NCI-H2029 (cell line): ENCODE measurements around the gene PRDM16.

Experiments used
- DNase-seq: peaks from one replicate; lab custom pipeline; 2025; lab: John Stamatoyannopoulos, UW

The PRDM16 gene

DNA sequence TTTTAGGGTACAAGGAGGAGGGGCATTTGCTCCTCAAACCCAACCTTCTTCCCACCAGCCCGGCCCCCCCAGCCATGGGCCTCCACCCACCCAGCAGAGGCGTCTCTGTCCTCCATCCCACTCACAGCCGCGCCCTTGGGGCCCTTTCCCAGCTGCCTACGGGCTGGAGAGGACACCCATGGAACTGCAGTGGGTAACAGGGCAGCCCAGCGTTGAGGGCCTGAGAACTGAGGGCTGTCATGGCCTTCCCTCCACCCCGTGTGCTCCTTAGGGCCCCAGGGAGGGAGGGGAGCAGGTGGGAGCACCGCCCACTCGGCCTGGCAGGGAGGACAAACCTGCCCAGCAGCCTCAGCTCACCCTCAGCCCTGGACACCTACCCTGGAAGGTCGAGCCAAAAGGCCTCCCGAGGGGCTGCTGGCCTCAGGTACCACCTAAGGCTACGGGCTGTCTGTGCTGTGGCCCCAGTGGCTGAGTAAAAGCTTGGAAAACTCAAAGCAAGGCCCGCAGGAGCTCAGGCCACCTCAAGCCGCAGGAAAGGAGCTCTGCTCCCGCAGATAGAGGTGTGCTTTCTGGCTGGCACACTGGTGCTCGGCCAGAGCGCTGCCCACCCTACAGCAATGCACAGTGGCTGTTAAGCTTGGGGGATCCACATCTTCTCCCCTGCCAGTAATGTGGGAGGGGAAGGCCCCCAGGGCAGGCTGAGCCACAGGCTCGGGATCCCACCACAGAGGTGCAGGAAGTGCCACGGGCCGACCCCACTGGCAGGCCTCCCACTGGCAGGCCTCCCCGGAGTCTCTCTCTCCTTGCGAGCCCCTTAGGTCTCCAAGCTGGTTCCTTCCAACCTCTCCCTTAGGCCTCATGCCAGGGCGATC, 383.2 kb downstream of the PRDM16 start:
- DNase-seq, result no peak

DNA sequence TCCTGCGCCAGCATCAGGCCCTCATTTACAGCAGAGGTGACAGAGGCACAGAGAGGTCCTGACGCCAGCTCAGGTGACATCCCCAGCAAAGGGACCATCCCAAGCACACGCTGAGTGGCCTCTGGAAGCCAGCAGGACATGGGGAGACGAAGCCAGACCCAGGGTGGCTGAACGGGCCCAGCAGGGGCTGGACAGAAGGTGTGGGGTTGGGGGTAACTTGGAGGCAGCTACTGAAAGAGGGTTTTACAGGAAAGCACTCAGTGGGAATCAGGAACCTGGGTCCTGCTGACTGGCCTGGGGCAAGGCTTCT, 383.8 kb downstream of the PRDM16 start:
- no peak for DNase-seq

DNA sequence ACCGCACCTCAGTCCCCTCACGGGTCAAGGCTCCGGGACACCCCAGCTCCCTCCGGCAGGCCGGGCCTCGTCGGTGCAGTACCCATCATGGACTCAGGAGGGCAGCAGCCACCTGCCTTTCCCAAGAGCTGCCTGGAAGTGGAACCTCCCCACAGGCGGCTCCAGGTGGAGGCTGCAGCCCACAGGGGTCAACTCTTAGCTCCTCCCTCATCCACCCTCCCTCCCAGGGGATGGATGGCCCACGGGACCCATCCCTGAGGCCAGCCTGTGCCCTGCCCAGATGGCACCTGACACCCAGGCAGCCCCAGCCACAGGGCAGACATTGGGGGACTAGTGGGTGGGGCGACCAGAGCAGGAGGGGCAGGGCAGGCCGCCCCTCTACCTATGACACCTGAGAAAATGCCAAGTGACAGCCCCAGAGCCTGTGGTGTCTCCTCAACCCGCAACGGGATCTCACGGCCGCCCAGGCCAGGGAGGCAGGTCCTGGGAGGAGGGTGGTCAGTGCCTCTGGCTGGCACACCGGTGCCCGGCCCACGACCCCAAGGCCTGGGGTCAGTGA, 384.3 kb downstream of the PRDM16 start:
- no peak for DNase-seq

DNA sequence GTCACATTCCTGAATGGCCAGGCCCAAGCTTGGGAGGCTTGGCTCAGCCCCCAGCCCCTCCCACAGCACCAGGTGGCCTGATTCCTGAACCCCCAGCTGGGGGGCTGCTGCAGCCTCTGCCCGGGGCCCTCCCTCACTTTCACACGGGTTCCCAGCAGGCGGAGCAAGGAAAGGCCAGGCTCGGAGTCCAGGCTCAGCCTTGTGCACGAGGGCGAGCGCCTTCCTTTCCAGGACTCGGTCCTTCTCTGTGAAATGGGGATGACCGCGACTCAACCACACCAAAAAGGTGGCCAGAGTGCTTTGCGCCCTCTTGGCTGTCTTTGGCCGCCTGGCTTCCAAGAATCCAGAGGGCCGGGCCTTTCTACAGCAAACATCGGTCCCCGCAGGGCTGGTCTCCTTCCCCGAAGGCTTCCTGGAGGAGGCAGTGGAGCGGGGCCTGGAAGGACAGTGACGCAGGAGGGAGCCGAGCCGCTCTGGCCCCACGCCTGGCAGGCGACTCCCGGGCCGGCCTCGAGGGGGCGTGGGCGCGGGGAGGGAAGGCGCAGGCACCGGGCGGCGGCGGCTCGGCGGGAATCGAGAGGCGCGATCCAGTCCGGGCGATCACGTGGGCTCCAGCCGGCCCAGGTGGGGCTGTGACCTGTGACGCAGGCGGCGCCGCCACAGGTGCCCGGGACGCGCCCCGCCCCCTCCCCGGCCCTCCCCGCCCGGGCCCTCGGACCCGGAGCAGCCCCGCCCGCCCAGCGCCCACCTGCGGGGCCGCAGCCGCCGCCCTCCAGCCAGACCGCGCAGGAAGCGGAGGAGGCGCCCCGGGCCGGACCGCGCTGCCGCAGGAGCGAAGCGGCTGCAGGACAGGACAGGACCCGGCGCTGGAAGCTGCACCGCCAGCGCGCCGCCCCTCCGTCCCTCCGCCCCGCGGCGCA, 385.1 kb downstream of the PRDM16 start, which contains the start of gene ARHGEF16:
TSS of gene ARHGEF16 (plus strand) at position 775 of the 920 bp plus-strand sequence. CDS start 8,420 bp downstream, outside the sequence.
- no peak for DNase-seq

DNA sequence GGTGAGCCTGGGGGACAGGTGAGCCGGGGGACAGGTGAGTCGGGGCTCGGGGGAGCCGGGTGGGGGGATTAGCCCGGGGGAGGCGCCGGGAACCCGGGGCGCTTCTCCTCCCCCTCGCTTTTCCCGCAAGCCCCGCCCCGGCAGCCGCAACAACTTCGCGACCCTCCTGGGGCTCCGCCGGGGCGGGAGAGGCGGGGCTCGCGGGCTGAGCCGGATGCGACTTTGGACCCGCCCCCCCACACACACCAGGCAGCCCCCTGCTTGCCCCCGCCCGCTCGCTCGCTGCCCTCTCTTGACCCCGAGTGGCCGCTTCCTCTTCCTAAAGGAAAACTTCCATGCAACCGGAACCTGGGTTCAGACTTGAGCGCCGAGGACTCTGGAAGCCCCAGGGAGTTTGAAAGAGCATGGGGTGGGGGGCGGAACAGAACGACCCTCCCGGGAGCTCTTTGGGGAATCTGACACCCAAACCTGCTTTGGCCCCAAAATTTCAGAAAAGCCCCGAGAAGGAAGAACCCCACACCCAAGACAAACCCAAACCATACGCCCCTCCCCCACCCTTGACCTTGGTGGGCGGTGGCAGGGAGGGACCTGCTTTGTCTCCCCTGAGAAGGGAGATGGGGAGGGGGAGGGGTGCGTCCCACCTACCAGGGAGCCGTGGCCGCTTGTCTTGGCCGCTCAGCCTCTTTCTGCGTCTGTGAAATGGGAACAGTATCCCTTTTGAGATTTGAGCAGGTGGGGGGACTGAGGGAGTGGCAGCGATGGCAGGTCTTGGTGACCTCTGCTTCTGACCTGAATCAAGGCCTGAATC, 386.0 kb downstream of the PRDM16 start:
- DNase-seq, result no peak

DNA sequence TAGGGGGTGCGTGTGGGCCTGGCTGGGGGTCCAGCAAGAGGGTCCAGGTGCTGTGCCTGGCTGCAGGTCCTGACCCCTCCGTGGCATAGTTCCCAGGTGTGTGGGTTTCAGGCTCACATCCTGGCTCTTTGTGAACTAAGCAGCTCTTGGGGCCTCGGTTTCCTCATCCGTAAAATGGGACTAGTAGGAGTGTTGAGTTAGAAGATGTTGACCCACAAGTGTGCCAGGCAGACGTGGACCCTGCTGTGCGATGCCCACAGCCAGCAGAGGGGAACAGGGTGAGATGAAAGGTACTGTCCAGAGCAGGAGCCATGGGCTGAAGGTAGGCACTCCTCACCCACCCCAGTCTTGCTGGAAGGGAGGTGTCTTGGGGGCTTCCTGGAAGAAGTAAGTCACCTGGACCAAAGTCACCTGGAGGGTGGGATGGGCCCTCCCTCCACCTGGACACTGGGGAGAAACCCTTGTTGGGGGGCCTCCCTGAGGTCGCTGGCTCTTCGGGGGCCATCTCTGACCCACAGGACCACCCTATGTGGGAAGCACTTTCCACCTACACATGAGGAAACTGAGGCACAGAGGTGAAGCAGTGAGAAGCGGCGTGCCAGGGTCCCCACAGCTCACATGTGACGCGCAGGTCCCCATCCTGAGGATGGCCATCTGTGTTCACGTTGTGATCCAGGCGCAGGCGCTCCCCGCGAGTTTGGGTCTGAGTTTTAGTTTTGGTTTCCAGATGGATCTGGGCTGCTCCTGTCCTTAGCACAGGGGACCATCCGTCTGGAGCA, 386.9 kb downstream of the PRDM16 start:
- no peak for DNase-seq

DNA sequence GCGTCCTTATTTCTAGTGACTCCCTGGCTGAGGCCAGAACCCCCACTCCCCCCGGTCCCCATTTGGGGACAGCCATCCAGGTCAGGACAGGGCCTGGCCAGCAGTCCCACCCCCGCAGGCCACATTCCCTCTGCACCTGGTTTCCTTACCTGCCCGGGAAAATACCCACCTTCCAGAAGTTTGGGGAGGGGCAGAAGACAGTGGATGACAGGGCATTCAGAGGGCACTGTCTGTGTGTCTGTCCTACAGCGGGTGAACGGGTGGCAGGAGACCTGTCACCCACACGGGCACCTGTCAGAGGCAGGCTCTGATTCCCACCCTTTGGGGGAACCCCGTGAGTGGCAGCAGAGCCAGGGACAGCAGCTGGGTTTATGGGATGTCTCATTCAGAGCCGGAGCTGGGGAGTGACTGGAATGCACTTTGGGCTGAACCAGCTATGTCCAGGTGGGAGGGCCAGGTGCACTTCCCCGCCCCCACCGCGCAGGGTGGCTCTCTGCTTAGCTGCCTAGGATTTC, 387.5 kb downstream of the PRDM16 start:
- no peak for DNase-seq

DNA sequence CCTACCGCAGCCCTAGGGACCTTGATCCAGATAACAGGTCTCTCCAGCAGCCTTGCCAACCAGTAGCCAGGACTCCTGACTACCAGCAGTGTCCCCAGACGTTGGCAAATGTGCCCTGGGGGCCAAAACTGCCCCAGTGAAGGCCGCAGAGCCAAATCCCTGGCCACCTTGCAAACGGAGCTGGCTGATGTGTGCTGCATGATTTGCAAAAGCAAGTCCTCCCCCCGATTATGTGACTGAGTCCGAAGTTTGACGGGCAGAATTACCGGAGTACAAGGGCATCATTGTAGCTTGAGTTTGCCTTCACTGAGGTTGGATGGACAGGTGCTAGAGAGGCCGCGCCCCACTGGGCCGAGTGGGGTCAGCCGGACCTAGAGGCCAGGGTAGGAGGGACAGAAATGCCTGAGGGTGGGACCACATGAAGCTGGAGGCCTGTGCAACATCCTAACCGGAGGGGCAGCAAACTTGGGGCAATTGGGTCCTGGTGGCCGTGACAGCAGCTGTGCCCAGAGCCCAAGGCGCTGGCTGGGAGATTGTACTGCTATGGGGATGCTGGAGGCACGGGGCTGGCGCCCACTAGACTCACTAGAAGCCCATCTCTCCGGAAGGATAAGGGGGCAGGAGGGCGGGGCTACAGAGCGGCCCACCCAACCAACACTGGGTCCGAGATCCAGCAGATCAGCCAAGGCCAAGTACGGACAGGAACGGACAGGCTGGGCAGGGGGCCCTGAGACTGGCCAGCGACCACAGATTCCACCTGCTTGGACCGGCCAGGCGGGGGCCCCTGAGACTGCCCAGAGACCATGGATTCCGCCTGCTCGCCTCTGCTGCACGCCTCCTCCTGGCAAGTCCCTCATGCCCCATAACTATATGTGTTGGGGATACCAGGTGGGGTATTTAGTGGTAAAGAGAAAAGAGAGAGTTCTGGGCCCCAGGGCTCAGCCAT, 388.2 kb downstream of the PRDM16 start:
- no peak for DNase-seq

DNA sequence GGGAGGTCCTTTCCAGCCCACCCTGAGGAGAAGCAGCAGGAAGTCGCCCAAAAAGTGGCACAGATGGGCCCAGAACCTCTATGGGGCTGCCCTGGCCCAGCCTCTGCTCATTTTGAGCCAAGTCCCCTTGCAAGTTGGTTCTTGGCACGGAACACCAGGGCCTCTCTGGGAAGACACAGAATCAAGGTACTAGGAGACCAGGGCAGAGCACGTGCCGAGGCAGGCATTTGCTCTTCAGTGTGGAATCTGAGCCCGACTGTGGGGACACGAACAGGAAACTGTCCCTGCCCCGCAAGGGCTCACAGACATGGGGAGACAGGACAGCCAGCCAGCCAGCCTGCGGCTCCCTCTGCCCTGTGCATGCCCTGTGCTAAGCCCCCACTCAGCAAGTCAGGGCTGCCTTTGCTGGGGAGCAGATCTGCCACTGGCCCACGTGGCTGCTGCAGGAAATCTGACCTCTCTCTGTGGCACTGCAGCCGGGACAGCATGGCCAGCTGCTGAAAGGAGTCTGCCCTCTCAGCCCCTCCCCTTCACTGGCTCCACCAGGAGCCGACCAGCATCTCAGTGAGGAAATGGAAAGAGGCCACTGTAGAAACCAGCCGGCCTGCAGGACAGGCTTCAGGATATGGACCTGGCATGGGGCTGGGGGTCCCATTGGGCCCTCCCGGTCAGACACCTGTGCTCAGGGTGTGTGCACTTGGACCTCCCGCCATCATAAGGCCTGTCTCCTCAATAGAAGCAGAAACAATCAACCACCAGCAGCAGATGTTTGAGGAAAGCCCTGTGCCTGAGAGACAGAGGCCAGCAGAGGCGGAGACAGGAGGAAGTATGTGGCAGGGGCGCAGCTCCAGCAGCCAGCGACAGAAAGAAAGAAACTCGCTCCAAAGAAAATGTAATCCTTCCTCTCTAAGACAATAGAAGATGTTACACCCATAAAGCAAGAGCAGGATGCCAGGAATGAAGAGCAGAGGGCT, 389.2 kb downstream of the PRDM16 start:
- no peak for DNase-seq

DNA sequence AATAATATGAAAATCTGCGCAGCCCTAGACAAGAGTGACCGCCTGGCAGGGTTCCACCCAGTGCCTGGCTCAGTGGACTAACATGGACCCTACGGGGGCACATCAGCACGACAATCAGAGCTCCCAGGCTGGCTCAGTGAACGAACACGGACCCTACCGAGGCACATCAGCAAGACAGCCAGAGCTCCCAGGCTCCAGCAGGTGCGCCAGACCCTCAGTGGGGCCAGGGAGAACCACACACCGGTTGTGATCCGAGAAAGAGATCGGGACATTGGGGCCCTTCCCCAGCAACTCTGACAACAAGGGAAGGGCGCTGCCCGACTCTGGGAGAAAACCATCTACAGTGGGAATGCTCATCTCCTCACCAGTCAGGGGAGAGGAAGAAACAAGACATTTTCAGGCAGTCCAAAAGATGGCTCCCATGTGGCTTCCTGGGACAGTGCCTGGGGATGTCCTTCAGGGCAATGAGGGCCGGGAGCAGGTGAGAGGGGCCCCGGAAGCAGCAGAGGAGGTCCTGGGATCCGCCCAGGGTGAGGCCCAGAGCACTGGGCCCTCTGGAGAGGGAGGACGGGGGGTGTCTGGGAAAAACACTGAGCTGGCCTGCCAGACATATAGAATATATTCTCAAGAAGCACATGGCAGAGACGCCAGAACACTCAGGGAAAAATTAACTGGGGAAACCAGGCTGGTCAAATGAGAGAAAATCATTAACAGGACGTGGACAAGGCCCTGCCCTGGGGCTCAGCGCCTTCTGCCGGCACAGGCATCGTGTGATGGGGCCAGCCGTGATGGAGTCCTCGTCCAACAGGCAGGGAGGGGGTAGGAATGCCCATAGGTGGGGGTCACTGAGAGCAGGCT, 390.3 kb downstream of the PRDM16 start:
- DNase-seq, result no peak

DNA sequence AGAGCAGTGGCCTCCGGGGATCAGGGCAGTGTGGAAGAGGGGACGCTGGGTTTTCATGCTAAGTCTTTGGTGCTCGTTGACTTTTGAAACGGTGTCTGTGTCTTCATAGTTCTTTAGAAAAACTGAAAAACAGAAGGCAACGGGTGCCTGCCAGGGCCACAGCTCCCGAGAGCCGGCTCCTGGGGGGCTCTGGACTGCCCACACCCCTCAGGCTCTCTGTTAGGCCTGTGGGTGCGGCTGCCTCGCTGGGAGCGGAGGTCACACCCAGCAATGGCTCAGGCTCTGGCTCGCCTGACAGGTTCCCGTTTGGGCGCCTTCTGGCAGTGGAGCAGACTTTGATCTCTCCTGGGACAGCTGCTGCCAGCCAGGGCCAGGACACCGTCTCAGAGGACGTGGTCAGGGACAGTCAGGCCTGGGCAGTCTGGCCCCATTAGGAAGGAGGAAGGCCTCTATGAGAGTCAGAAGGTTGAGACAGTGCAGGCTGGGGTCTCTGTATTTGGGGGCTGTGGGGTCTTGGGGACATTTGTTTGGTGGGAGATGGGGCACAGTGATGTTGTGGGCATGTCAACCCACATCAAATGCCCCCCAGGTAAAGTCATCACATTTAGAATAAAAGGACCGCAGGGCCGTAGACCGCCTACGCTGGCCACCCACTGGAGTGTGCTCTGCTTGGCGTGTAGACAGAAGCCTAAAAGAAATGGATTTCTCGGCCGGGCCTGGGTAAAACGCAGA, 391.1 kb downstream of the PRDM16 start:
- DNase-seq, result no peak

DNA sequence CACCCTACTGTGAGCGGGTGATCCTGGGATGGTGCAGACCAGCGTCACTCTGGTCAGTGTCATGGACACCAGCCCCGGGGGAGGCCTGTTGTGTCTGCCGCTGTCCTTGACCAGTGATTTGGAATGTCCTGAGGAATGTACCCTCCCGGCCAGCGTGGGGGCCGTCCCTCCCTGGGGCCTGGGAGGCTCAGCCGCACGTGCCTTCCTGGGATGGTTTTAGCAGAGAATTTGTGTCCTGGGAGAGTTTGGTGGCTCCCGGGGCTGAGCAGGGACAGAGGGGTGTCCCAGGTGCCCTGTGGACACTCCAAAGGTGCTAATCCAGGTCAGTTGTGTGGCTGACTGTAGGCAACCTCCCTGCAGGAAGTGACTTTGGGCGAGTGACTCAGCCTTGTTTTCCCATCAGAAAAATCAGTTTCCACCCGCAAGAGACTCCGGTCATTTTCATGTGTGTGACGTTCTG, 391.7 kb downstream of the PRDM16 start:
- no peak for DNase-seq

DNA sequence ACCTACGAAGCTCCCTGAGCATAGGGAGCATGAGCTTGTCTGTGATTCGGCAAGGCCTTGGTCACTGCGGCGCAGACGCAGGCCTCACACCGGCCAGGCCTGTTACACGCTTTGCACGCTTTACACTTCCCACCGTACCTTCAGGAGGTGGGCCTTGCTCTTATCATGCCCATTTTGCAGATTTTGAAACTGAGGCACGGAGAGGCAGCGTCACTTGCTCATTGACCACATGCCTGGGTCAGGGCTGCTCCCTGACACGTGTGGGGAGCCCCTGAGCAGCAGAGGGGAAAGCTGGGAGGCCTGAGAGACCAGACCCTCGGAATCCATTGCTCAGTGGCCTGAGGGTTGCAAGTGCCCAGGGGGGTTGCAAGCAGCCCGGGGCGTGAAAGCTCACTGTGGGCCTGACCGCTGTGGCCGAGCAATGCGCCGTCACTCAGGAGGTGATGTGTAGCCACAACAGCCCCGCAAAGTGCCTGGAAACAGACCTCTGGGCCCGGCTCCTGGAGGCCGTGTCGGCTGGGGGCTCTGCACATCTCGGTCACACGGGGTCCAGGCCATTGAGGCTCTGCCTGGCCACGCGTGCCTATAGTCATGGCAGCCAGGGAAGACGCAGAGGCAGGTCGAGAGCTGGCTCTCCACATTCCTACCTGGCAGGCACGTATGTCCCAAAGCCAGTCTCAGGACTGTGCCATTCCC, 392.4 kb downstream of the PRDM16 start:
- DNase-seq, result no peak

DNA sequence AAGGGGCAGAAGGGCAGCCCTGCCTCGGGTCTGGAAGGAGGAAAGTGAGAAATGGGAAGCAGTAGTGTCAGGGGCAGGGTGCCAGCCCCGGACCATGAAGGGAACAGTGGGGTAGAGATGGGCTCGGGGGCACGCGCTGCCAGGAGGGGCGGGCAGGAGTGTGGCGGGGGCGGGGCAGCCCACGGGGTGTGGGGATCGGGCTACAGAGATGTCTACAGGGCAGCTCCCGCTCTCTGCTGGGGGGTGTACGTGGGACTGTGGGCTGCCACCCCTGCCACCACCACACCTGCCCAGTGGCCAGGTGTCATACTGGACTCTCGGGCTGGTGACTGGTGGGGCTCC, 392.9 kb downstream of the PRDM16 start:
- DNase-seq, result no peak

DNA sequence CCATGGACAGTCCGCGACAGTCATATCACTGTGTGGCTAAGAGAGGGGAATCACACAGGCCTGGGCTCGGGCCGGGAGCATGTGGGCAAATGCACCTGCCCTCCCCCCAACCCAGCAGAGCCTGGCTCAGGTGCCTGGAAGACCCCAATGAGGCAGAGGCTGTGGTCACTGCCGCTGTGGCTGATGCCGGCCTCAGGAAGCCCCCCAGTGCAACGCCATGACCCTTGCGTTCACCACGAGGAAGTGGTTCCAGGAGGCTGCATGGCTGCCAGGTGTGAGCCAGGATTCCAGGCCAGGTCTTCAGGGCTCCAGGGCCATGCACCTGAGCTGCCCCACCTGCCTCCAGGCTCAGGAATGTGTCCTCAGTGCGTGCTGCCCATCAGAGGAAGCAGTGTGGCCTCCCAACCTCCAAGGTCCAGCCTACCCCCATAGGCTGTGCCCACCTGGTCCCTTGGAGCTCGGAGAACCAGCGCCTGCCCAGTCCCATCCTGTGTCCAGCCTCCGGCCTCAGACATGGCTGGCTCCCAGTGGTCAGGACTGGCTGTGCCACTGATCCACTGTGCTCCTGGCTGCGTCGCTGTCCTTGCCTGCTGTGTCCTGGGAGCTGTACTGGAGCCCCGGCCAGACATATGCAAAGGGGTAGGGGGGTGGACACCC, 393.5 kb downstream of the PRDM16 start:
- DNase-seq, result no peak

DNA sequence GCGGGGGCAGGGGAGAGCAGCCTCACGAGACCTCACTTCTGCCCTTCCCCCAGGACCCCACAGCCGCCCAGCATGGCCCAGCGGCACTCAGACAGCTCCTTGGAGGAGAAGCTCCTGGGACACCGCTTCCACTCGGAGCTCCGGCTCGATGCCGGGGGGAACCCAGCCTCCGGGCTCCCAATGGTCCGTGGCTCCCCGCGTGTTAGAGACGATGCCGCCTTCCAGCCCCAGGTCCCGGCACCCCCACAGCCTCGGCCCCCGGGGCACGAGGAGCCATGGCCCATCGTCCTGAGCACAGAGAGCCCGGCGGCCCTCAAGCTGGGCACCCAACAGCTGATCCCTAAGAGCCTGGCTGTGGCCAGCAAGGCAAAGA, 394.0 kb downstream of the PRDM16 start:
- no peak for DNase-seq
